NCI-H226 (cell line): ENCODE results near the gene PDZRN3.
"Not testable (repeated sequence)": the region's sequence is repeated elsewhere in the genome, so short reads cannot be mapped to it uniquely, and the experiment has no call there.

ENCODE experiments used
- DNase-seq: peaks from one replicate; pipeline ENCODE4 v3.0.0-alpha.2; 2015

Gene PDZRN3

GRCh38 chr3:73586190-73586589 is 38.6 kb downstream of the PDZRN3 start:
- DNase-seq, result no peak

DNA sequence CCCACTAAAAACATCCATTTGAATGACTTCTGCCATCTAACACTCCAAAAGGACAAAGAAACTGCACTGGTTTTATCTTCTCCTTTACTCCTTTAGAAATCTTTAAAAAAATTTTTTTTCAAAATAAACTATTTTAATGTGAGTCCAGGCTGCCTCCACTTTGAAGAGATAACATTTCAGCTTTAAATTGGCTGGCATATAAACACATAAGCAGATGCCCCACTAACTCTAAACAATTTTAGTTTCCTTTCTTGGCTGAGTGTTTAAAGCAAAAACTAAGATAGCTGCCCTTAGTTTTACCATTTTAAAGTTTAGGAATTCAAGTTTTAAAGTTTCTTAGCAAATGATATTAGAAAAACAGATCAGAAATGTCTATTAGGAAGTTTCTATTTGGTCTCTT is 39.9 kb downstream of the PDZRN3 start:
- no peak for DNase-seq

- DNase-seq, result no peak
These were observed 42.2 kb downstream of the PDZRN3 start for GRCh38 chr3:73582535-73582934.

DNA sequence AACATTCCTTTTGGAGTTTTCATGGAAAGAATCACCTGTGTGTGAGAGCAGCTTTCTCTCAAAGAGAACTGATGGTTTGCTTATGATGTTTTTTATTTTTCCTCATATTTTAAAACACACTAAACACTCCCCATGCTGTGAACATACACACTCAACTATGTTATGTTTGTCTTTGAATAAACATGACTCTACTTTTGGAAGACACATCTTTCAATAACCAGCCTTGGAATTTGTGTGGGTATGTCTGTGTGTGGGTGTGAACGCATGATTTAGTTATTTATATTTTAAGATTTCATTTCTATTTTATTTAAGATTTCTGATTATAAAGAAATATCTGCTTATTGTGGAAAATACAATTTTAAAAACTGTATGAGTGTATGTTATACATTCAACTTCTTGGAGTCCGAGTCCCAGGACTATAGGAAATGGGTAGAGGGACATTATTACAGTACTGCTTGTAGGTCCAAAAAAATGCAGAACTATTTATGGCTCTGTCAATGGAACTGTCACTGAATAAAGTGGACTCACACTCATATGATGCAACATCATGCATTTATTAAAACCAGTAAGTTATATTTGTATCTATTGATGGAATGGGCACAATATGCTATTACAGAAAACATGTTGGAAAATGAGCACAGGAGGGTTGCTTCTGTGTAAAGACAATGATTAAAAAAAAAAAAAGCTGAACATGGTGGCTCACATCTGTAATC is 43.5 kb downstream of the PDZRN3 start:
- no peak for DNase-seq

- peak; percentile 4 for DNase-seq
These were observed 44.4 kb downstream of the PDZRN3 start for GRCh38 chr3:73580343-73580742.

GRCh38 chr3:73577704-73578103 is 47.0 kb downstream of the PDZRN3 start:
- no peak for DNase-seq

DNA sequence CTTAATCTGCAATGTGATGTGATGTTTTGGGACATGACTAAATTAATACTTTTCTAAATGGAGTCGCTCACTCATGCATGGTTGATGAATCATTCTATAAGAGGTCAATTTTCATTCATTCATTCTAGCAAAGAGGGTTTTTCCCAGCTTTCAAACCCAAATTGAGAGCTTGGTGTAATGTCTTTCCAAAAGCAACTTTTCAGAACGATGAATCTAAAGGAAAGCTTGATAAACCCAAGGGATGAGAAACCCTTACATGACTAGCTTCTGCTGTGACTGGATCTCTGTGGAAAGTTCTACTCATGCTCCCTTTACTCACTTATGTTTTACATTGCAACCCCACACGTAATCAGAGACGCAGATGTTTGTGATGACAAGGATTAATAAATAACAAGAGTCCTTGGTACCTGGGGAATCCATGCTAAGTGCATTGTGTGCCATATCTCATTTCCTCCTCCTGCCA is 47.7 kb downstream of the PDZRN3 start:
- DNase-seq, result no peak

- no peak for DNase-seq
These were observed 48.8 kb downstream of the PDZRN3 start for GRCh38 chr3:73575953-73576352.

- no peak for DNase-seq
These were observed 49.2 kb downstream of the PDZRN3 start for GRCh38 chr3:73575519-73575918.

GRCh38 chr3:73573204-73573603 is 51.5 kb downstream of the PDZRN3 start:
- no peak for DNase-seq

DNA sequence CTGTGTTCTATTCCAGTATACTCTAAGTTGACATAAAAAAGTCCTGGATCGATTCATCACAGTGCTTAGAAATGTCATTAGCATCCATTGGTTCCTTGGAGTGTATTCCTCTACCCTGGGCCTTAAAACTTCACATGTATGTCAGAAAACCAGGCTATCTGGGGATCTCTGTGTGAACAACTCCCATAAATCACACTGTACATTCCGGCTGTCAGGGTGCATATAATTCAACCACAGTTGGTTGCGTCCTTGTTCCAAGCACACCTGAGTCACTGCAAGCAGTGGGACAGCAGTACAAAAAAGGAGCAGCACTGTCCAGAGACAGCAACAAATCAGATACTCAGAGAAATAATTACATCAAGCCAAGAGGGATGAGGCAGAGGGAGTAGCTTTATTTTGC is 52.4 kb downstream of the PDZRN3 start:
- no peak for DNase-seq

DNA sequence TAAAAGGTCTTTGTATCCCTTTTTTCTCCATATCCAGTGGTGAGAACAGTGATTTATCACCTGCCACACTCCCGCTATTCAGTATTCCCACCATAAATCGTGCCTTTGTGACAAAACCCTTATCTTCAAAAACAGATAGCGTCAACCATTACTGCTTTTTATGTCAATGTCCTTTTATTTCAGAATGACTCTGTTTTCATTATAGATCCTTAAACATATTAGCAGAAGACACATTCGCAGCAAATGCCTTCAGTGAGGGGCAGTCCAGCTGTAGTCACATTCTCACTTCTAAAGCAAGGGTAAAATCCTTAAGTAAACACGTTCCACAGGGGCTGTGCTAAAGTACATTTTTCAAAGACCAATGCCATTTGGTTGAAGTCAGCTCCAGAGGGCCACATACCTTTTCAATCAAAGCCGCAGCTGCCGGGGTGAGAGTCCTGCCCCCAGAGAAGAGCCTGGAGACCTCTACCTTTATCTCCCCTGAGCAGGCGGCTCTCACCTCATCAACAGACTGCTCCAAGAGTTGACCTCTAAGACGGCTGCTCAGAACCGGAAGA is 53.4 kb downstream of the PDZRN3 start:
- DNase-seq, result no peak

DNA sequence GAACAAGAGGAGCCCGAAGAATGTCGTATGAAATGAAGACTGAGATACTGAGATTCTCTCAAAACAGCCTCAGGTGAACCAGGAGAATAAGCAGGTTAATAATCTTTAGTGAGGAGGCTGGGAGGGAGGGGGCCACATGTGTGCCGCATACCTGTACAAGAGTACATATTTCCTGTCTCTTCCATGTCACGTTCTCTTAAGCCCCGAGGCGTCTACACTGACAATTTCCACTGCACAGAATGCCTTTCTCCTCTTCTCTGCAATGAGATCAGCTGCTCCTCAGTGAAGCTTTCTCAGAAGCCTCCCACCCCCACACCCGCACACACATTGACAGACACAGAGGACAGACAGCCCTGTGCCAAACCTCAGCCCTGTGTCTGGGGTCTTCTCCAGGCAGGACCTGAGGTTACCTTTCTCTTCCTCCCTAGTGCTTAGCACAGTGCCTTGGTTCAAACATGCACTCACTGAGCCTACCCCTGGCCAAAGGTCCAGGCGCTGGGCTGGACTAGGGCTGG is 55.4 kb downstream of the PDZRN3 start:
- DNase-seq, result no peak

DNA sequence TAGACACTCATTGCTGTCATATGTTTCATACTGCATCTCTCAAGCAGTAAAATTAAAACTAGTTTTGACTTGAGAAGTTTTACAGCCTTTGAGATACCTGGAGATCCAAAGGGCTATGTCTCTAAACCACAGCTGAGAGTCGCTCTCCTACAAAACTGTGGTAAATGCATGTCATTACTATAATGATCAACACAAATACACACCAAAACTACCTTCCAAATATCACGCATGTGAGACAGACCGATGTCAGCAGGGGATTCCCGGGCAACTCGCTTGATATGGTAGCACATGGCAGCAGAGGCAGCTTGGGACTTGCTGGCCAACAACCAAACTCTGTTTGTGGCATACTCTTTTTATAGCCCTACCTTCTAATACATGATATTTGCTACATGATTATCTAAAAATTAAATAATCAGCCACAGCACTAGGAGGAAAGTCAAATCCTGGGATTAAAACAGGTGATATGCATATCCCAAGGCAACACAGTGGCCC is 56.3 kb downstream of the PDZRN3 start:
- no peak for DNase-seq

DNA sequence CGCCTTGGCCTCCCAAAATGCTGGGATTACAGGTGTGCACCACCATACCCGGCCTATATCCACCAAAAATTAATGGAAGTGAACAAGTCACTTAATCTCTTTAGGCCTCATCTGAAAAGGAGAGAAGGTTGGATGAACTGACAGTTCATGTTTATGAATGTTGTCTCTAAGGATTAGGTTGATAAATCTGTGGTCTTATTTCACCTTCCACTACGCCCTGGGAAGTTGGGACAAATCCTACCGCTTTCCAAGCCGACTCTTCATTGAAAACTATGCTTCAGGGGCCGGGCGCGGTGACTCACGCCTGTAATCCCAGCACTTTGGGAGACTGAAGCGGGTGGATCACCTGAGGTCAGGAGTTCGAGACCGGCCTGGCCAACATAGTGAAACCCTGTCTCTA is 59.4 kb downstream of the PDZRN3 start:
- not testable (repeated sequence) for DNase-seq

- no peak for DNase-seq
These were observed 60.7 kb downstream of the PDZRN3 start for GRCh38 chr3:73563896-73564582.

DNA sequence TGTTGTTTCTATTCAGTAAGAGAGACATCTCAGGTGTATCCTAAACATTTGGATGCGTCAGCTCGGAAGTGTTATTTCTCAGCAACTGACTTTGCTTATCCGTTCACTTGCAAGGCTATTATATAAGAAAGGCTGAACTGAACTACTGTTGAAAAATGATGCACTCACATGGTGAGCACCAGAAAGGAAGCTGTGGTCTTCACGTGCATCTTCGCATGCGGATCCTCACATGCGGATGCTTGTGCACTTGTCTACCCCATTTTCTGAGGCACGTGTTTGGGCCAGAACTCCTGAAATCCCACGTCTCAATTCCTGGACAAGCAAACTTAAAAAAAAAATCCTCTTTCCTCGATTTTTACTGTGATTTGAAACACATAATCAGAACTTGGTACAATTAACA is 63.2 kb downstream of the PDZRN3 start:
- DNase-seq, result no peak

- no peak for DNase-seq
These were observed 65.0 kb downstream of the PDZRN3 start for GRCh38 chr3:73559749-73560148.

GRCh38 chr3:73558727-73559075 is 66.0 kb downstream of the PDZRN3 start:
- DNase-seq, result no peak

DNA sequence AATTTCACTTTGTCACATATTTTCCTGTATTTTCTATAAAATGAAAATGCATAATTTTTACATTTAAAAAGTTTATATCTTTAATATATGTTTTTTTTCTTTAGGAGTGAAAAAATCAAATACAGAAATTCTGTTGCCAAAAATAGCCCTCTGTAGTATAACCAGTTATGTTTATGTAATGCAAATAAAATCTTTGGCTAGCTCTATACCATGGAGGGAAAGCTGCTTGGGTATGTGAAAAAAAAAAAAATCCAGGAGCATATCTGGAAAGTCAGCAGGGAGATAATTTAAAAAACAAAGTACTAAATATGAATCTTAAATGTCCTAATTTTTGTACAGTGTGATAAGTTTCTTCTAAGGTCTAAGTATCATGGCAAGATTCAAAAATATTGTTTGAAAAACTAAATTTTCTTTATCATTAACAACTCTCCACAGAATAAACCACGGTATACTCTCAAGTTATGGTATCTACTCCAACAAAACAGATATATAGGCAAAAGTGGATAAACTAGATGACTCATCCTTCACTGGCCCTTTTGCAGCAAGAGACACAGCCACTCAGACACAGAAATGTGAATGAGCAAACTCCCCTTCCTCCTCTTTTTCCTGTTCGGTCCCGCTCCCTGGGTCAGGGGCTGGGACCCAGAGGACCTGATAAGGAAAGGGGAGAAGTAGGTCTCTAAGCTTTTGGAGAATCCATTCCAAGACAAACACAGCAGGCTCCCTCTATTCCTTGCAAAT is 66.6 kb downstream of the PDZRN3 start:
- DNase-seq, result no peak

DNA sequence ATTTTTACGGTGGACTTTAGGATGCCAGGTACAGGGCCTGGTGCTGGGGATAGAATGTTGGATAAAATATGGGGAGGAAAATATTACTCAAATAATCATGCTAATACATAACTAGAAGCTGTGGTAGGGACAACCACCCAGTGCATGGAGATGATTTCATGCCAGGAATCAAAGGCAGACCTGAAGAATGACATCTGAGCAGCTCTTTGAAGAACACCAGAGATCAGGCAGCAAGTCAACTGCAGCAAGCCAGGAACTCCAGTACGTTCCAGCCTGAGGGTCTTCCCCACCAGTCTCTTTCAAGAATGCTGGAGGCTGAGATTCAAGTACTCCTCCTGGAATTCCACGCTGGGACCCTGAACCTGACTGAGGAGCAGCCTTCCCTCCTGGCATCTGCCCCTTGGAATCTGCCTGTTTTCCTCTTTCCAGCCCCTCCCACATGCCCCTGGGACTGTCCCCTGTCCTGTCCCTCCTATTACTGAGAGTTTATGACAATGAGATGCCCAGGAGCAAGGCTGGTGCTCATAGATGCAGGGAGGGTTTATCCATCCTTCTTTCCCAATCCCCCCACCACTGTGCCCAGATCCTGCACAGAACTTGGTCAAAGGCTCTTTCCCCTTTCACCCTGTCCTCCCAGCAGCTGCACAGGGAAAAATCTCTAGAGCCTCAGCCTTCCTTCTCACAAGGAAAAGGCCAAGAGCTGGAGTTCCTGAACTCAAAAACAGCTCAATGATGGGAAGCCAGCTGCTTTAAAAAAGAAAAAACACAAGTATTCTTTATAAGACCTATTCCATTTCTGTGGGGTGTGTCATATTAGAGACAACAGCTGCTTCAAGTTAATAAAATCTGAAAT is 68.0 kb downstream of the PDZRN3 start:
- no peak for DNase-seq

- DNase-seq, result no peak
These were observed 69.7 kb downstream of the PDZRN3 start for GRCh38 chr3:73555076-73555475.
